HG03354 (cell line): ENCODE results near the gene NUDT22.

Experiments
- ATAC-seq: cut with Tn5 transposase; IDR thresholded peaks from one replicate; pipeline ENCODE4 v1.9.1; 2021; ENCODE audit warnings: mild to moderate bottlenecking; ENCODE audit not compliant: unreplicated experiment, poor library complexity, severe bottlenecking

Gene NUDT22

DNA sequence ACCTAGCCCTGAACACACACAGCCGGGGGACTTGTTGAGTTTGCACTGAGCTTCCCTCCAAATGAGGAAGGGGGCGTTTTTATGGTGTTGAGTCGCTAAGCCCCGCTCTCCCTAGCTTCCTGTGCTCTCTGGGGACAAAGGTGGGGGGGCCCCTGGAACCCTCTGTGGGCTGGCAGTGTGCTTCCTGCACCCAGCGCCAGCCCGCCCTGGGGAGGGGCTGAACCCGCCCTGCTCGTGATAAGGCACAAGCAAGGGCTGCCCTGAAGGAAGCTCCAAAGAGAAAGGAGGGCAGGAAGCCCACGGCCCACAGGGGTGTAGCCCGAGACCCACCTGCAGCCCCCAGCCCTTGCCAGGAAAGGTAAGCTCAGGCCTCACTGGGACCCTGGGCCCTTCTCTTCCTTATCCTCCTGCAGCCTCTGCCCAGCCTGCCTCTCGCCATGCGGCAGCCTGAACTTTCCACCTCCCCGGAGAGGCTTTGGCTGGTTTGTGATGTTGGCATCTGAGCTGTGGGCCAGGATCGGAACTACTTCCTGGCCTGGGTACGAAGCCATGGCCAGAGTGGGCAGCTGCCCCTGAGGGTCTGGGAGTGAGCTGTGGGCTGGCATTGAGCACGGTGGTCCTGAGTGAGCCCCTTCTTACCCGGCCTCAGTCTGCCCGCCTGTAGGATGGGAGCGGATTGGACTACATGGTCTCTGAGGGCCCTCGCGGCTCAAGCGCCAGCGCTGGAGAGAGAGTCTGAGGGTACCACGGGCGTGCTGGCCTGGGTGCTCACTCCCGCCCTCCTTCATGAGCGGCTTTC, 19.4 kb upstream of the NUDT22 start, which contains the start of gene FERMT3:
TSS of gene FERMT3 (plus strand) at position 265 of the 799 bp plus-strand sequence. CDS start 644 bp downstream, outside the sequence.
- no peak for ATAC-seq

DNA sequence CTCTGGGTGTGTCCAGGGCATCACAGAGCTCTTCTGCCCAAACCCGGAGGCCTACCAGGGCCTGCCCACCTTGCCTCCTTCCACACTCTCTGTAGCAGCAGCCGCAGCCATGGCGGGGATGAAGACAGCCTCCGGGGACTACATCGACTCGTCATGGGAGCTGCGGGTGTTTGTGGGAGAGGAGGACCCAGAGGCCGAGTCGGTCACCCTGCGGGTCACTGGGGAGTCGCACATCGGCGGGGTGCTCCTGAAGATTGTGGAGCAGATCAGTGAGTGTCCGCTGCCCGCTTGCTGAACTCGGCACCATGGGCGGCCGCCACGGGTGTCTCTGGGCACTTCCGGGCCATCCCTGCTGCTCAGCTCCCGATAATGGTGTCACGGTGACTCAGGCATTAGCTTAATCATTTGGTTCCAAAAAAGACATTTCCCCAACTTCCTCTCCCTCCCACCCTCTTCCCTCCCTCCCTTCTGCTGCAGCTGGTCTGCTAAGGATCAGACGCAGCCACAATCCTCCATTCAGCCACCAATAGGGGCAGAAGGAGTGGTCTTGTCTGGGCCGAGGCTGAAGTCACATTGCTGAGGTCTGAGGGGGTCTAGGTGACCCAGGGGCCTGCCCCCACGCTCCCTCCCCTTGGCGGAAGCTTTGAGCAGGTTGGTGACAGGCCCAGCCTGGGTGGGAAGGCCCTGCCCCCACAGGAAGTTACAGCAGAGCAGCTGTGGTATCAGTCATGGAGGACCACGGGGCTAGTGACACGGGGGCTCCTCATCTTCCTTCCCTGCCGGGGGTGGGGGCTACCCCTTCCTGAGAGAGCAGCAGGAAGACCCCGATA, 18.6 kb upstream of the NUDT22 start:
- peak; percentile 52 for ATAC-seq

DNA sequence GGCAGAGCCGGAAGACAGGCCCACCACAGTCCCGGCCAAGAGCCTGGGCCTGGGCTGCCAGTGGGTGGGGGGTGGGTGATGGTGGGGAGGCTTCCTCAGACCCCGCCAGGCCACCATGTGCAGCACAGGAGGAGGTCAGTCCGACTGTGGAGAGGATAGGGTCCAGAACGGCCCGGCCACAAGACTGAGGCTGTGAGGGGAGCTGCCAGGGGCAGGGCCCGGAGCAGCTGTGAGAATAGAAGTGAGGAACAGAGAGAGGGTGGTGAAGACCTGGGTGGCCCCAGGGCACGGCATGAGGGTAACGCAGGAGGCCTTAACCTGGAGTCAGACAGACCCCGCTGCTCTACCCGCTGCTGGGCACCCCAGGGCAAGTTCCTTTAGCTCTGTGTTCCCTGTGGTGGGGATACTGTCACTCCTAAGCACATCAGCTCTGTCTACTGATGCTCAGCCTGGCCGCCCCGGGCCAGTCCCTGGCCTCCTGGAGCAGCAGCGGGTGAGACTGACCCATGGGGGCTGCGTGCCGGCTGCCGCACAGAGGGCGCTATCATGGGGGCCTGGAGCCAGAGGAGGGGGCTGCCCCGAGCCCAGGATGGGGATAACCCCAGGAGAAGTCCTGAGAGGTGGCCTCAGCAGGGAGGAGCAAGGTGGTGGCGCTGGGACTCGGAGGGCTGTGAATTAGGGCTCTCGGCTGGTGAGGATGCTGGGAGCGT, 17.8 kb upstream of the NUDT22 start:
- peak; percentile 17 for ATAC-seq

DNA sequence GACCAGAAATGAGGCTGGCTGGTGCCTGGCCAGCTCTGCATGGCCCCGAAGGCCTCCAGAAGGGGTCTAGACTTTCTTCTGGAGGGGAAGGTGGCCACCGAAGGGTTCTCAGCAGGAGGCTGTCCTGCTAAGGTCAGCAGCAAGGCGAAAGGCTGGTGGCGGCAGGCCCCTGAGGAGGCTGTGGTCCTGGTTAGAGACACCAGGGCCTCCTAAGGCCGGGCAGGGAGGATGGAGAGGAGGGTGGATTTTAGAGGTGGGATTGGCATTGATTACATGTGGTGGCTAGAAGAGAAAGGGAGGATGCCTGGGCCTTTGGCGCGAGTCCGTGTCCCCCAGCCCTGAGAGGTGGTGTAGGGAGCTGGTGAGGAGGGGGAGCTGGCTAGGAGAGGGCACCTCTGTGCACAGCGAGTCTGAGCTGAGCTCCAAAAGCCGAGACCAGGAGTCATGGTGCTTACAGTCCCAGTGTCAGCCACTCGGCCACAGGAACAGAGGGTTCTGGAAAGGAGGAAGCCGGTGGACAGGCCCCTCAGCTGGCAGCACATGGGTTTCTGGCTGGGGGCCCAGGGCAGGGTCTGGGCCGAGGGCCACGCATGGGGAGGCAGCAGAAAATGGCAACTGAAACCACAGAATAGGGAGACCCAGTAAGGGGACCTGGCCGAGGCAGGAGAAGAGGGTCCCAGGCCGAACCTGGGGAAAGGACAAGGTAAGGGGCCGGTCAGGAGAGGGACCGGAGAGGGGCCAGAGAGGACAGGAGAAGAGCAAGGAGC, 17.1 kb upstream of the NUDT22 start:
- no peak for ATAC-seq

DNA sequence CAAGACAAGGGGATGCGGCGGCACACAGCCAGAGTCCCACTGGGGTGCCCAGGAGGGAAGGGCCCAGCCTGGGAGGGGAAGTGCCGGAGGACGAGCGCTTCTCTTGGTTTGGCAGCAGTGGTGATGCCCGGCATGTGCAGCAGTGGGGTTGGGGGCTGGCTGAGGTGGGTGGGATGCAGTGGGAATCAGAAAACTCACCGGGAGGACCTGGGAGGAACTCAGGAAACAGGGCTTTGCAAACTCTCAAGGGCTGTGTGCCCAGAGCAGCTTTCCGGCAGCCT, 16.6 kb upstream of the NUDT22 start:
- no peak for ATAC-seq

DNA sequence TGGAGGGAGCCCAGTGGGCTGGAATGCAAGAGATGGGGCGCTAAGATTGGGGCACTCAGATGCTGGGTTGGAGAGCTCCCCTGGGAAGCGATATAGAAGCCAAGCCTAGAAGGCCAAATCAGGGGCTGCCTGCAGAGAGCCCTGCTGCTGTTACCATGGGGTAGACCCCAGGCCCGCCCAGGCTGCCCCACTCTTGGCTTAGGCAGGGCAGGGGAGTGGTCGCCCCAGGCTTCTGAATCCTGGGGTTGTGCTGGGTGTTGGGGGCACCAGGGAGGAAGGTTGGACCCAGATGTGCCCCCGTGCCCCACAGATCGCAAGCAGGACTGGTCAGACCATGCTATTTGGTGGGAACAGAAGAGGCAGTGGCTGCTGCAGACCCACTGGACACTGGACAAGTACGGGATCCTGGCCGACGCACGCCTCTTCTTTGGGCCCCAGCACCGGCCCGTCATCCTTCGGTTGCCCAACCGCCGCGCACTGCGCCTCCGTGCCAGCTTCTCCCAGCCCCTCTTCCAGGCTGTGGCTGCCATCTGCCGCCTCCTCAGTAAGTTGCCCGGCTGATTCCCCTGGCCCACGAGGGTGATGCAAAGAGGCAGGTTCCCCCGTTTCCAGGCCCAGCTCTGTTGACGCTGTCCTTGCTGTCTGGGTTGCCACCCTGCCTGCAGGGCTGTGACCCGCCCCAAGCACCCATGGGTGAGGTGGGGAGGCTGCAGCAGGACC, 15.6 kb upstream of the NUDT22 start:
- no peak for ATAC-seq

DNA sequence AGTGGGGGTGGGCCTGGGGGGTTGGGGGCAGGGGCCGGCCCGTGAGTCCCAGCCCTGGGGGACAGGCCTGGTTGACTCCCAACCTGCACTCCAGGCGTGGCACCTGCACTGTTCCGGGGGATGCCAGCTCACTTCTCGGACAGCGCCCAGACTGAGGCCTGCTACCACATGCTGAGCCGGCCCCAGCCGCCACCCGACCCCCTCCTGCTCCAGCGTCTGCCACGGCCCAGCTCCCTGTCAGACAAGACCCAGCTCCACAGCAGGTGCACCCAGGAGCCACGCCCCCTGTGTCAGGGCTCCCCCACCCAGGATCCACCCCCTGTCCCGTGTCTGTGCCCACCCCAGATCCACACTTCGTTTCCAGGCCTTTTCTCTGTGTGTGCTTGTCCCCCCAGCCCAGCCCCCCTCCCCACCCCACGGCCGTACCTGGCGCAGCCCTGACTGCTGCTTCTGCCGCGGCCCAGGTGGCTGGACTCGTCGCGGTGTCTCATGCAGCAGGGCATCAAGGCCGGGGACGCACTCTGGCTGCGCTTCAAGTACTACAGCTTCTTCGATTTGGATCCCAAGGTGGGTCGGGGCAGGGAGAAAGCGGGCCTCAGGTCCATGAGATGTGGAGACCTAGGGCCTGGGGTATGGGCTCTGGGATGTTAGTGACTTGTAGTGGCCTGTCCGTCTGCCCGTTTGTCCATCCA, 14.7 kb upstream of the NUDT22 start:
- no peak for ATAC-seq

DNA sequence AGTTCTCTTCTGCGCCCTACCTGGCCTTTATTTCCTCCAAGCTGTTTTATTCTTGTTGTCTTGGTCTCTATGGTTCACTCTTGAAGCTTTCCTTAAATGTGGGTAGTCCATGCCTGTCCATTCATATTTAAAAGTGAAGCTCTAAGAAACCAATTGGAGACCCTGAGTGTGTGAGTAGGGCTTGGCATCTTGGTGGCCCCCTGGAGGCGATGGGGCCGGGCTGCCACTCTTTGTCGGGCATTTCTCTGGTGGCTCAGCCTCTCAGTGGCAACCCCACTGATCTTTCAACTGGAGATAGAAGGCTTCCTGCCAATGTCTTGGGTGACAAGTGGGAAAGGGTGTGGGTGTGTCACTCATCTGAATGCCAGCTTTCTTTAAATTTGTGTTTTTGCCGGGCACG, 9.2 kb upstream of the NUDT22 start:
- no peak for ATAC-seq

DNA sequence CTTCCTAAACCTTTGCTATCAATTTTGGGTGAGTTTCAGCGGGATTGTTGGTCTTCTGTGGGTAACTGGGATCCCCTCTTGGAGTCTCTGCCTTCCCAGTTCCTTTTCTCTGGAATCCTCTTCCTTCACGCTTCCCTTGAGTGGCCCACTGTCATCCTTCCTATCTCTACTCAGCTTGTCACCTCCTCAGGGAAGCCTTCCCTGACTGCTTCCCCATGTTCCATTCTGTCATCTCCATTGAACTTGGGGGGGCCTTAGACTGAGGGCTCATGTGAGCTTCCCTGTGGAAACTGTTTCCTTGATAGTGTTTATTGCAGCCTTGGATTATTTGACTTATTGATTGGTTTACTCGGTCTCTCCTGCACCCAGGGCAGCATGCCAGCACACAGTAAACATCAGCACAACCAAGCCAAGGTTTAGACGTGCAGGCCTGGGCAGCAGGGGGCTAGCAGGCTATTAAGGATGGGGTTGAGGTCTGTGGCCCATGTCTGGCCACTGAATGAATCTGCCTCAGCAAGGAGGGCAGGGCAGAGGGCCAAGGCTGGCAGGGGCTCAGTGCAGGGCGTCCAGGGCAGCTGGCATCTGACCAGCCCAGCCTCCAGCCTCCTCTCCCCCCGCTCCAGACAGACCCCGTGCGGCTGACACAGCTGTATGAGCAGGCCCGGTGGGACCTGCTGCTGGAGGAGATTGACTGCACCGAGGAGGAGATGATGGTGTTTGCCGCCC, 7.3 kb upstream of the NUDT22 start:
- no peak for ATAC-seq

DNA sequence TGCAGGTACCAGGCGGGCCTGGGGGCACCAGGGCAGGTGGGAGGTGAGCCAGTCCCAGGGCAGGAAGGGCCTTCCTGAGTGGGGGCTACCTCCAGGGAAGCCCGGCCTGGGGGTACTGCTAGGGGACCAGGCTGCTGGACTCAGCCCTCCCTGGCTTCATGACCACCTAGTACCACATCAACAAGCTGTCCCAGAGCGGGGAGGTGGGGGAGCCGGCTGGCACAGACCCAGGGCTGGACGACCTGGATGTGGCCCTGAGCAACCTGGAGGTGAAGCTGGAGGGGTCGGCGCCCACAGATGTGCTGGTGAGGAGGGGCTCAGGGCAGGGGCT, 6.8 kb upstream of the NUDT22 start:
- ATAC-seq, result no peak

DNA sequence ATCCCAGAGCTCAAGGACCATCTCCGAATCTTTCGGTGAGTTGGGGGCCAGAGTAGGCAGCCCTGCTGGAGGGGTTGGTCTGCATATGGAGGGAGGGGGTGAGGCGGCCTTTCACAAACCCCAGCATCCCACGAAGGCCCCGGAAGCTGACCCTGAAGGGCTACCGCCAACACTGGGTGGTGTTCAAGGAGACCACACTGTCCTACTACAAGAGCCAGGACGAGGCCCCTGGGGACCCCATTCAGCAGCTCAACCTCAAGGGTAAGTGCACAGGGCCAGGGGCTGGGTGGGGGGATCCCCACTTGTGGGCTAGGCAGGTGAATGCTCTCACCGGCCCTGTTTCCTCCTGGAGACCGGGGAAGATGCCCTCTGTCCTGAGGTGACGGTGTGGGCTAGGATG, 6.3 kb upstream of the NUDT22 start:
- ATAC-seq, result no peak

DNA sequence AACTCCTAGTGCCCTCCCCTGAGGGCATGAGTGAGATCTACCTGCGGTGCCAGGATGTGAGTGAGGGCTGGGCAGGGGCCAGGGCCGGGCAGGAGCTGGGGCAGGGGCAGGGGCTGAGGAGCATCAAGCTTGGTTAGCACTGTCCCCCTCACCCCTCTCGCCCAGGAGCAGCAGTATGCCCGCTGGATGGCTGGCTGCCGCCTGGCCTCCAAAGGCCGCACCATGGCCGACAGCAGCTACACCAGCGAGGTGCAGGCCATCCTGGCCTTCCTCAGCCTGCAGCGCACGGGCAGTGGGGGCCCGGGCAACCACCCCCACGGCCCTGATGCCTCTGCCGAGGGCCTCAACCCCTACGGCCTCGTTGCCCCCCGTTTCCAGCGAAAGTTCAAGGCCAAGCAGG, 5.8 kb upstream of the NUDT22 start:
- ATAC-seq, result no peak

DNA sequence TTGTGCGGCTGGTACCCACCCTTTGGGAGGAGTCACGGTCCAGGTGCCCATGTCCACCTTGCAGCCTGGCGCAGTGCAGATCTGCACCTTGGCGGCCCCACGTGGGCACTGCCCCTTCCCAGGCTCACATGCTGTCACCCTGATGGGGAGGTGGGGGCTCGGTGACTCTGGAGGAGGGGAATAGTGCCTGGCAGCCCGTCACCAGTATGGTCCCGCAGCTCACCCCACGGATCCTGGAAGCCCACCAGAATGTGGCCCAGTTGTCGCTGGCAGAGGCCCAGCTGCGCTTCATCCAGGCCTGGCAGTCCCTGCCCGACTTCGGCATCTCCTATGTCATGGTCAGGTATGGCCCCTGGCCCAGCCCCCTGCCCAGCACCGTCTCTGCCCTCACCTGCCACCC, 5.3 kb upstream of the NUDT22 start:
- no peak for ATAC-seq

DNA sequence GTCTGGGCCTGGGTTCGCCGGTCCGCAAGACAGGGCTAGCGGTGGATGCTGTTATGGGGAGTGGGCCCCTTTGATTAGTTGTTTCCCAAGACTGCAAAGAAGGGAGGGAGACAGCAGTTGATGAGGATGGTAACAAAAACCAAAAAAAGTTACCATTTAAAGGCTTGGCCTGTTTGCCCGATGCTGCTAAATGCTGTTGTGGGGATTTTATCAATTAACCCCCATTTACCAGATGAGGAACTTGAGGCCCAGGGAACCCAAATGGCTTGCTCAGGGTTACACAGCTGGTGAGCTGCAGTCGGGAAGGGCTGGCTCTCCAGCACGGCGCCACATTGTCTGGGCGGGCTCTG, 3.4 kb upstream of the NUDT22 start:
- no peak for ATAC-seq

DNA sequence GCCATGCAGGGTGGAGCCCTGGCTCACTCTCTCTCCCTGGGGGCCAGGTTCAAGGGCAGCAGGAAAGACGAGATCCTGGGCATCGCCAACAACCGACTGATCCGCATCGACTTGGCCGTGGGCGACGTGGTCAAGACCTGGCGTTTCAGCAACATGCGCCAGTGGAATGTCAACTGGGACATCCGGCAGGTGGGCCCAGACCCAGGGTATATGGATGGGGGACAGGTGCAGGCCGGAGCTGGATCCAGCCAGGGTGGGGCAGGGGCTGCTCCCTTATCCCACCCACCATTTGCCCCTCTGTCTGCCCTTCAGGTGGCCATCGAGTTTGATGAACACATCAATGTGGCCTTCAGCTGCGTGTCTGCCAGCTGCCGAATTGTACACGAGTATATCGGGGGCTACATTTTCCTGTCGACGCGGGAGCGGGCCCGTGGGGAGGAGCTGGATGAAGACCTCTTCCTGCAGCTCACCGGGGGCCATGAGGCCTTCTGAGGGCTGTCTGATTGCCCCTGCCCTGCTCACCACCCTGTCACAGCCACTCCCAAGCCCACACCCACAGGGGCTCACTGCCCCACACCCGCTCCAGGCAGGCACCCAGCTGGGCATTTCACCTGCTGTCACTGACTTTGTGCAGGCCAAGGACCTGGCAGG, 2.9 kb upstream of the NUDT22 start:
- ATAC-seq, result no peak

DNA sequence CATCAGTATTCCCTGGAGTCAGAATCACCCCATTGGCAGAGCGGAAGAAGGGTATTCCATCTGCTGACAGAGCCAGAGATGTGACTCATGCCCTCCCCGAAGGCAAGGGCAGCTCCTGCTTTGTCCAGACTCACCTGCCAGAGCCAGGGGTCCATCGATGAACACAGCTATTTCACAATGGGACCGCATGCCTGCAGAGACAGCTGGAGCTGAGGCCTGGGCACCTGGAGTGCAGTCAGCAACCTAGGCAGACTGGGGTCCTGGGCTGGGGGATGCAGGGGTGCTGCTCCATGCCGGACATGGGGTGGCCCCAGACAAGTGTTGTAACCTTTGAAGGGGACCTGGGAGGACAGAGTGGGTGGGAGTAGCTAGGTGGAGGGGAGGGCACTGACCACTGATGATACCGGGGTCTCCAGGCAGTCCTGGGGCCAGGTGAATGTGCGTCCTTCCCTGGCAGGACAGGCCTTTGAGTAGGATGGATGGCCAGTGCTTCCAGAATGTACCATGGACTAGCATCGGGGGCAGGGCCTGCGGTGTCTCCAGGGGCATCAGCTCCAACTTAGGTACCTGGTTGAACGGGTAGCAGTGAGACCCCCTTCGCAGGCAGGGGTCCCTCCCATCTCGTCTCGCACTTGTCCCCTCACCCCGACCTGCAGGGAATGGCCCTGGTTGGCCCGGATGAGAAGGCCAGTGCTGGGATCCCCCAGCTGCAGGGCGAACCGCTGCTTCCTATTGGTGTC, 1.8 kb upstream of the NUDT22 start:
- ATAC-seq, result no peak

DNA sequence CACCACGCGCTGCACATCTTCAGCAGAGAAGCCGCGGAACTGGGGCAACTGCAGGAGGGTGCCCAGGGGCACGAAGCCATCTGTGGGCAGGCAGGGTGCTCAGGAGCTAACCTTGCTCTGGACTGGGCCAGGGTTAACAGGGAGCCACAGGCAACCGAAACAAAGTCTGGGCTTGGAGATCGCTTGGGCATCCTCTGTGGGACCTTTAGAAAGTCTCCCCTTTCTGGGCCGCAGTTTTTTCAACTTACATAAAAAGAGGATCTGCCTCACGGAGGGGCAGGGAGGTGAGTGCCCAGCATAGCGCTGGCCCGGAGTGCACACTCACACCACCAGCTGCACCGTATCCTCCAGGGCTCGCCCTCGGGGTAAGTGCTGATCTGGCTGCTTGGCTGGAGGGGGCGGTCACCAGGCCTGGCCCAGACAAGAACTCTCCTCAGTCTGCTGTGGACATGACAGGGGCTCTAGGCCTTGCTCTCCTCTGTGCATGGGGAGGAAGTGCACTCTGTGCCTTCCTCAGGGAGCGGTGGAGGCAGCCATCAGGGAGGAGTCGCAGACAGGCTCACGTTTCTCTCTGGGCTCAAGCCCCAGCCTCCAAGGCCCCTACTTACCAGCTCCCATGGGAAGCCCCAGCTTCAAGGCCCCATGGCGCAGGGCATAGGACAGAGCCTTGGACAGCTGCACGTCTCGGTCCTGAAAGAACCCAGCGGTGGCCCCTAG, 1.0 kb upstream of the NUDT22 start:
- ATAC-seq, result no peak
